Tibial nerve (tissue), 4 donors: Measurements from ENCODE around the gene AP2A1. TPM values are rescaled to one million over a fixed set of nuclear protein-coding genes. Genes with fewer than 3 reads are reported as not detected.
A peak's percentile ranks its signal among the peaks of the same experiment; 100 is the strongest.

Source experiments
- DNase-seq, 2 donors: peaks; one replicate each; pipeline ENCODE4 v3.0.0-alpha.2; 2019; ENCODE audit warnings: low spot score in 2 of 2
- H3K27ac ChIP-seq, 4 donors: fragments of 200-600 bp; sonication (generic) in 3 of 4; one replicate each; pipeline ENCODE4 v1.5.1; 2017 to 2019; ENCODE audit warnings: mild to moderate bottlenecking in 1 of 4
- H3K27me3 ChIP-seq, 2 donors: fragments of 200-600 bp; sonication (generic) in 1 of 2; one replicate each; pipeline versions ENCODE4 v1.5.1 to v1.6.0; 2017 to 2019
- H3K36me3 ChIP-seq, 3 donors: fragments of 200-600 bp; sonication (generic); one replicate each; pipeline ENCODE4 v1.5.1; 2018 to 2019
- H3K4me1 ChIP-seq, 4 donors: fragments of 200-600 bp; sonication (generic) in 3 of 4; one replicate each; pipeline ENCODE4 v1.5.1; 2017 to 2019
- H3K4me3 ChIP-seq, 4 donors: fragments of 200-600 bp; sonication (generic) in 3 of 4; one replicate each; pipeline ENCODE4 v1.5.1; 2017 to 2019; ENCODE audit warnings: mild to moderate bottlenecking in 1 of 4, moderate library complexity in 1 of 4
- H3K9me3 ChIP-seq, 4 donors: fragments of 200-600 bp; sonication (generic) in 3 of 4; one replicate each; pipeline ENCODE4 v1.5.1; 2017 to 2019
- EP300 ChIP-seq, 2 donors: sonication (generic); formaldehyde crosslinking; IDR thresholded peaks; one replicate each; pipeline ENCODE4 v1.6.1; 2017; ENCODE audit warnings: antibody characterized with exemption in 2 of 2, mild to moderate bottlenecking in 1 of 2
- POLR2A ChIP-seq, 2 donors: fragments of 450-650 bp; IDR thresholded peaks; one replicate each; pipeline ENCODE4 v1.6.1; 2017; ENCODE audit warnings: antibody characterized with exemption in 2 of 2, mild to moderate bottlenecking in 2 of 2, moderate library complexity in 2 of 2
- WGBS, 2 donors: methylation state at CpG; one replicate each; pipeline ENCODE4 v1.1.5; 2018; 5-methylcytosine and 5-hydroxymethylcytosine counted together
- total RNA-seq, 4 donors: library from RNA; depleted of rRNA; stranded (reverse); fragments of >200 nt; gene quantifications; one replicate each; pipeline ENCODE4 v1.1.0, GENCODE V29; 2016
- TF ChIP-seq, protein P1 (sequence below), 5 experiments: fragments of 200-600 bp in 3 of 5; fragments of 450-650 bp in 2 of 5; sonication (generic) in 3 of 5; IDR thresholded peaks; one replicate each; pipeline ENCODE4 v1.5.1; 2016 to 2019; ENCODE audit warnings: antibody characterized with exemption in 5 of 5, mild to moderate bottlenecking in 3 of 5, moderate library complexity in 2 of 5

Gene AP2A1
- total RNA-seq, 4 donors from 2014 or later: 92.9 to 117 (median 104) TPM

GRCh38 chr19:49776371-49776764, 9.6 kb downstream of the AP2A1 start:
- Histone ChIP-seq H3K27ac (no peak overlapping the region), H3K36me3 (peaks cover 0 to 23% (median 0%) of the 10 kb centered on the region in 3 donors), H3K4me1 (peaks cover 0 to 16% (median 3%) of the 10 kb centered on the region in 4 donors), H3K9me3 (no peaks in the 10 kb centered on the region), H3K27me3 (no peaks in the 10 kb centered on the region), H3K4me3 (no peak overlapping the region)
- DNase-seq: no peak
- TF ChIP-seq, protein P1, sequence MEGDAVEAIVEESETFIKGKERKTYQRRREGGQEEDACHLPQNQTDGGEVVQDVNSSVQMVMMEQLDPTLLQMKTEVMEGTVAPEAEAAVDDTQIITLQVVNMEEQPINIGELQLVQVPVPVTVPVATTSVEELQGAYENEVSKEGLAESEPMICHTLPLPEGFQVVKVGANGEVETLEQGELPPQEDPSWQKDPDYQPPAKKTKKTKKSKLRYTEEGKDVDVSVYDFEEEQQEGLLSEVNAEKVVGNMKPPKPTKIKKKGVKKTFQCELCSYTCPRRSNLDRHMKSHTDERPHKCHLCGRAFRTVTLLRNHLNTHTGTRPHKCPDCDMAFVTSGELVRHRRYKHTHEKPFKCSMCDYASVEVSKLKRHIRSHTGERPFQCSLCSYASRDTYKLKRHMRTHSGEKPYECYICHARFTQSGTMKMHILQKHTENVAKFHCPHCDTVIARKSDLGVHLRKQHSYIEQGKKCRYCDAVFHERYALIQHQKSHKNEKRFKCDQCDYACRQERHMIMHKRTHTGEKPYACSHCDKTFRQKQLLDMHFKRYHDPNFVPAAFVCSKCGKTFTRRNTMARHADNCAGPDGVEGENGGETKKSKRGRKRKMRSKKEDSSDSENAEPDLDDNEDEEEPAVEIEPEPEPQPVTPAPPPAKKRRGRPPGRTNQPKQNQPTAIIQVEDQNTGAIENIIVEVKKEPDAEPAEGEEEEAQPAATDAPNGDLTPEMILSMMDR (IDR thresholded peaks at IDR 0.05): no peak
- TF ChIP-seq EP300 (IDR thresholded peaks at IDR 0.05) (no peak), POLR2A (IDR thresholded peaks at IDR 0.05) (no peak)
- 89 to 90% methylated on average over 6 of the region's 6 CpGs for WGBS, 2 donors

GRCh38 chr19:49779731-49780555, 13.1 kb downstream of the AP2A1 start:
- Histone ChIP-seq H3K36me3 (peaks cover 3 to 51% (median 12%) of the 10 kb centered on the region in 3 donors), H3K4me1 (peaks cover 0 to 15% (median 3%) of the 10 kb centered on the region in 4 donors), H3K9me3 (no peaks in the 10 kb centered on the region), H3K4me3 (no peak overlapping the region), H3K27ac (peak overlapping the region in 1 of 4 donors; percentile 42), H3K27me3 (no peaks in the 10 kb centered on the region)
- TF ChIP-seq EP300 (IDR thresholded peaks at IDR 0.05): no peak
- TF ChIP-seq, protein P1 (IDR thresholded peaks at IDR 0.05): no peak
- no peak for TF ChIP-seq POLR2A (IDR thresholded peaks at IDR 0.05)
- WGBS, 2 donors: 71 to 73% methylated on average over 11 of the region's 11 CpGs
- DNase-seq: no peak

GRCh38 chr19:49780861-49781260, 14.1 kb downstream of the AP2A1 start:
- H3K4me1 ChIP-seq: peaks cover 0 to 18% (median 3%) of the 10 kb centered on the region in 4 donors
- no peaks in the 10 kb centered on the region for H3K27me3 ChIP-seq
- peak overlapping the region in 1 of 4 donors; percentile 37 for H3K27ac ChIP-seq
- DNase-seq: no peak
- H3K36me3 ChIP-seq: peaks cover 3 to 53% (median 12%) of the 10 kb centered on the region in 3 donors
- whole genome bisulfite sequencing, 2 donors: 79 to 87% methylated on average over 8 of the region's 8 CpGs
- H3K9me3 ChIP-seq: no peaks in the 10 kb centered on the region
- TF ChIP-seq, protein P1 (IDR thresholded peaks at IDR 0.05): no peak
- no peak for TF ChIP-seq EP300 (IDR thresholded peaks at IDR 0.05)
- TF ChIP-seq POLR2A (IDR thresholded peaks at IDR 0.05): no peak
- no peak overlapping the region for H3K4me3 ChIP-seq

GRCh38 chr19:49781394-49781793, 14.6 kb downstream of the AP2A1 start:
- Histone ChIP-seq H3K4me1 (peaks cover 0 to 23% (median 7%) of the 10 kb centered on the region in 4 donors), H3K9me3 (no peaks in the 10 kb centered on the region), H3K27me3 (no peaks in the 10 kb centered on the region), H3K27ac (peak overlapping the region in 1 of 4 donors; percentile 37), H3K36me3 (peaks cover 3 to 50% (median 12%) of the 10 kb centered on the region in 3 donors), H3K4me3 (no peak overlapping the region)
- TF ChIP-seq EP300 (IDR thresholded peaks at IDR 0.05) (no peak), POLR2A (IDR thresholded peaks at IDR 0.05) (no peak)
- TF ChIP-seq, protein P1 (IDR thresholded peaks at IDR 0.05): no peak
- DNase-seq: no peak
- WGBS, 2 donors: 77 to 88% methylated on average over 7 of the region's 7 CpGs

- peaks cover 3 to 48% (median 12%) of the 10 kb centered on the region in 3 donors for H3K36me3 ChIP-seq
- WGBS, 2 donors: 91 to 100% methylated on average over 16 to 18 of the region's 18 CpGs
These were observed 15.7 kb downstream of the AP2A1 start for GRCh38 chr19:49782515-49782914.

More at GRCh38 chr19:49782515-49782914, 15.7 kb downstream of the AP2A1 start:
- Histone ChIP-seq H3K27ac (no peak overlapping the region), H3K9me3 (no peaks in the 10 kb centered on the region), H3K4me1 (peaks cover 0 to 30% (median 15%) of the 10 kb centered on the region in 4 donors), H3K27me3 (no peaks in the 10 kb centered on the region), H3K4me3 (no peak overlapping the region)
- DNase-seq: no peak
- no peak for TF ChIP-seq POLR2A (IDR thresholded peaks at IDR 0.05)
- no peak for TF ChIP-seq EP300 (IDR thresholded peaks at IDR 0.05)
- TF ChIP-seq, protein P1 (IDR thresholded peaks at IDR 0.05): no peak
